H9 (cell line): ENCODE measurements around the gene IMPACT. TPM values are rescaled to one million over a fixed set of nuclear protein-coding genes. Genes with fewer than 3 reads are reported as not detected.

ENCODE experiments used
- DNase-seq: peaks from one replicate; pipeline ENCODE4 v3.0.0-alpha.2; 2017
- H2AFZ ChIP-seq: one replicate; pipeline ENCODE4 v1.6.1; 2013; ENCODE audit warnings: mild to moderate bottlenecking, low read length, control low read depth, moderate library complexity
- H2AK5ac ChIP-seq: 2 replicates; pipeline ENCODE4 v1.6.1; 2013; ENCODE audit warnings: low read length, control low read depth, mixed read lengths; ENCODE audit not compliant: insufficient read length
- H2BK120ac ChIP-seq: one replicate; pipeline ENCODE4 v1.6.1; 2013; ENCODE audit warnings: low read depth, mild to moderate bottlenecking, low read length, control low read depth, inconsistent platforms; ENCODE audit not compliant: poor library complexity, severe bottlenecking
- H2BK12ac ChIP-seq: 2 replicates; pipeline ENCODE4 v1.6.1; 2013; ENCODE audit warnings: low read length, control low read depth, mixed read lengths, low read depth; ENCODE audit not compliant: insufficient read length
- H2BK15ac ChIP-seq: 2 replicates; pipeline ENCODE4 v1.6.1; 2013; ENCODE audit warnings: low read depth, low read length, control low read depth
- H2BK20ac ChIP-seq: one replicate; pipeline ENCODE4 v1.6.1; 2013; ENCODE audit warnings: low read depth, mild to moderate bottlenecking, low read length, control low read depth, inconsistent platforms; ENCODE audit not compliant: poor library complexity, severe bottlenecking
- H2BK5ac ChIP-seq: 2 replicates; pipeline ENCODE4 v1.6.1; 2013; ENCODE audit warnings: low read length, control low read depth, mixed read lengths; ENCODE audit not compliant: insufficient read length
- H3K14ac ChIP-seq: 2 replicates; pipeline ENCODE4 v1.6.1; 2013; ENCODE audit warnings: low read length, control low read depth; ENCODE audit not compliant: insufficient read depth
- H3K18ac ChIP-seq: 2 replicates; pipeline ENCODE4 v1.6.1; 2013; ENCODE audit warnings: low read depth, mild to moderate bottlenecking, mixed read lengths, low read length, control low read depth; ENCODE audit not compliant: insufficient read length
- H3K23ac ChIP-seq: 2 replicates; pipeline ENCODE4 v1.6.1; 2013; ENCODE audit warnings: low read length, control low read depth, mixed read lengths, low read depth; ENCODE audit not compliant: insufficient read length
- H3K23me2 ChIP-seq: 2 replicates; pipeline ENCODE4 v1.6.1; 2013; ENCODE audit warnings: low read depth, mild to moderate bottlenecking, mixed read lengths, low read length, control low read depth; ENCODE audit not compliant: insufficient read length, poor library complexity, severe bottlenecking
- H3K27ac ChIP-seq: 2 replicates; pipeline ENCODE4 v1.5.1; 2013; ENCODE audit warnings: low read length, control low read depth, mixed read lengths, low read depth; ENCODE audit not compliant: insufficient read length
- H3K27me3 ChIP-seq: 2 replicates; pipeline ENCODE4 v1.6.1; 2013; ENCODE audit warnings: low read length, control low read depth, inconsistent platforms; ENCODE audit not compliant: insufficient read depth
- H3K4ac ChIP-seq: 2 replicates; pipeline ENCODE4 v1.6.1; 2013; ENCODE audit warnings: low read depth, mild to moderate bottlenecking, control low read depth, inconsistent platforms, low read length, moderate library complexity
- H3K4me1 ChIP-seq: 2 replicates; pipeline ENCODE4 v1.6.1; 2013; ENCODE audit warnings: low read length, control low read depth, inconsistent platforms; ENCODE audit not compliant: insufficient read depth
- H3K4me2 ChIP-seq: 2 replicates; pipeline ENCODE4 v1.6.1; 2013; ENCODE audit warnings: low read length, control low read depth, mixed read lengths; ENCODE audit not compliant: insufficient read length, insufficient read depth
- H3K56ac ChIP-seq: 2 replicates; pipeline ENCODE4 v1.6.1; 2013; ENCODE audit warnings: low read depth, mild to moderate bottlenecking, mixed read lengths, low read length, control low read depth; ENCODE audit not compliant: insufficient read length
- H3K79me1 ChIP-seq: 2 replicates; pipeline ENCODE4 v1.6.1; 2013; ENCODE audit warnings: low read depth, mild to moderate bottlenecking, moderate library complexity, low read length, control low read depth, inconsistent platforms; ENCODE audit not compliant: insufficient read depth, poor library complexity, severe bottlenecking
- H3K79me2 ChIP-seq: 2 replicates; pipeline ENCODE4 v1.6.1; 2013; ENCODE audit warnings: low read length, control low read depth, inconsistent platforms; ENCODE audit not compliant: insufficient read depth
- H3K9ac ChIP-seq: 2 replicates; pipeline ENCODE4 v1.6.1; 2013; ENCODE audit warnings: low read length, control low read depth, mixed read lengths; ENCODE audit not compliant: insufficient read length; ENCODE audit errors: extremely low read depth
- H3K9me3 ChIP-seq: one replicate; pipeline ENCODE4 v1.6.1; 2013; ENCODE audit warnings: low read depth, low read length, inconsistent platforms; ENCODE audit not compliant: control insufficient read depth
- H3T11ph ChIP-seq: one replicate; pipeline ENCODE4 v1.6.1; 2013; ENCODE audit warnings: mild to moderate bottlenecking, low read length, control low read depth, inconsistent platforms
- H4K20me1 ChIP-seq: one replicate; pipeline ENCODE4 v1.6.1; 2013; ENCODE audit not compliant: control insufficient read depth, insufficient read length, insufficient read depth
- H4K5ac ChIP-seq: 2 replicates; pipeline ENCODE4 v1.6.1; 2013; ENCODE audit warnings: low read depth, mild to moderate bottlenecking, mixed read lengths, low read length, control low read depth; ENCODE audit not compliant: insufficient read length
- H4K8ac ChIP-seq: replicated peaks from 2 replicates; pipeline ENCODE4 v1.6.1; 2013; ENCODE audit warnings: low read length, control low read depth, mixed read lengths, low read depth; ENCODE audit not compliant: insufficient read length
- H4K91ac ChIP-seq: 2 replicates; pipeline ENCODE4 v1.6.1; 2013; ENCODE audit warnings: low read depth, mild to moderate bottlenecking, moderate library complexity, mixed read lengths, low read length, control low read depth; ENCODE audit not compliant: insufficient read length
- H3K27ac Mint-ChIP-seq, 3 experiments: 2 replicates in 2 of 3; 3 replicates in 1 of 3; pipeline ENCODE4 v1.8.0; 2020 to 2021; ENCODE audit warnings: mixed read lengths in 3 of 3, mild to moderate bottlenecking in 1 of 3, moderate library complexity in 1 of 3
- H3K27me3 Mint-ChIP-seq: 2 replicates; pipeline ENCODE4 v1.8.0; 2021; ENCODE audit warnings: low read depth, mild to moderate bottlenecking, moderate library complexity, mixed read lengths
- H3K36me3 Mint-ChIP-seq, 3 experiments: 2 replicates in 2 of 3; 3 replicates in 1 of 3; pipeline ENCODE4 v1.8.0; 2020 to 2021; ENCODE audit warnings: low read depth in 3 of 3, mixed read lengths in 3 of 3; ENCODE audit not compliant: insufficient read depth in 1 of 3
- H3K4me1 Mint-ChIP-seq, 2 experiments: 2 replicates each; pipeline ENCODE4 v1.8.0; 2020; ENCODE audit warnings: mixed read lengths in 2 of 2
- H3K4me3 Mint-ChIP-seq, 2 experiments: 2 replicates in 1 of 2; 3 replicates in 1 of 2; pipeline ENCODE4 v1.8.0; 2020 to 2021; ENCODE audit warnings: mild to moderate bottlenecking in 2 of 2, mixed read lengths in 2 of 2, moderate library complexity in 1 of 2
- H3K9me3 Mint-ChIP-seq, 2 experiments: 2 replicates in 1 of 2; 3 replicates in 1 of 2; pipeline ENCODE4 v1.8.0; 2020; ENCODE audit warnings: mild to moderate bottlenecking in 2 of 2, mixed read lengths in 2 of 2, moderate library complexity in 1 of 2
- CTCF ChIP-seq: fragments of 200-600 bp; sonication (generic); conservative IDR thresholded peaks from 3 replicates; pipeline ENCODE4 v1.8.0; 2021; ENCODE audit warnings: antibody characterized with exemption, mild to moderate bottlenecking
- WGBS: extraction: QIAGEN DNeasy Blood & Tissue Kit; methylation state at CpG from one replicate; pipeline ENCODE4 v1.1.7; 2013; ENCODE audit warnings: missing lambda C conversion rate, low lambda C conversion rate, mixed read lengths; ENCODE audit not compliant: insufficient read length; ENCODE audit errors: extremely low coverage; 5-methylcytosine and 5-hydroxymethylcytosine counted together
- total RNA-seq: library from RNA; stranded (reverse); gene quantifications from 2 replicates; pipeline ENCODE4 v1.2.1, GENCODE V29; 2021

Gene IMPACT
- total RNA-seq, 1 experiment from 2014 or later, result 41.9 TPM

DNA sequence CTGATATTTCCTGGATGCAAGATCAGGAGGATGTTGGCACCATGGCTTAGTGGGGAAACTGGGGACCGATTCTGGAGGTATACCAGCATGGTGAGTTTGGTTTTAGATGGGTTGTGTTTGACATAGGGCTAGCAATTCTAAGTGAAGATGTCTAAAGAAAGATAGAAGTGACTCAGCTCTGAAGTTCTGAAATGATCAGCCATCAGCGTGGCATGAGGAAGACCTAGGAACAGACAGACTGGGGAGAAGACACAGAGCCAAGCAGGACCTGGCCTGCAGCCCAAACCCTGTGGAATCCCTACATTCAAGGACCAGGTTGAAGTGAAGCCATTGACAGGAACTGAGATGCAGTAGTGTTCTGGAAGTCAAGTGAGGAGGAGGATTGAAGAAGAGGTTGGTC is 73.7 kb downstream of the IMPACT start:
- H3K9me3 ChIP-seq, result no peaks in the 10 kb centered on the region
- no peak overlapping the region for H3K4ac ChIP-seq
- H3K4me1 ChIP-seq, result no peaks in the 10 kb centered on the region
- Mint-ChIP-seq H3K36me3 (no peaks in the 10 kb centered on the region), H3K27ac (no peak overlapping the region), H3K4me3 (no peak overlapping the region), H3K9me3 (no peaks in the 10 kb centered on the region; a peak in 1 of 5 replicates), H3K4me1 (no peaks in the 10 kb centered on the region), H3K27me3 (peaks cover 3% of the 10 kb centered on the region; the same call in 1 of the 2 replicates)
- no peak for TF ChIP-seq CTCF
- no peaks in the 10 kb centered on the region for H3K23me2 ChIP-seq
- no peak overlapping the region for H4K8ac ChIP-seq
- H2AFZ ChIP-seq, result no peak overlapping the region
- H3K79me2 ChIP-seq, result no peaks in the 10 kb centered on the region
- H4K91ac ChIP-seq, result no peak overlapping the region
- H3K79me1 ChIP-seq, result no peaks in the 10 kb centered on the region
- H3K4me2 ChIP-seq, result no peak overlapping the region
- no peak overlapping the region for H3K23ac ChIP-seq
- no peak overlapping the region for H3K18ac ChIP-seq
- H2AK5ac ChIP-seq, result no peak overlapping the region
- H3K27ac ChIP-seq, result no peak overlapping the region
- WGBS, result no CpG with 5 or more reads among the region's 2 CpGs
- no peak overlapping the region for H3K14ac ChIP-seq
- no peak overlapping the region for H2BK15ac ChIP-seq
- no peaks in the 10 kb centered on the region for H3K27me3 ChIP-seq
- H2BK5ac ChIP-seq, result no peak overlapping the region
- no peak overlapping the region for H2BK120ac ChIP-seq
- no peak overlapping the region for H3K9ac ChIP-seq
- H4K20me1 ChIP-seq, result no peaks in the 10 kb centered on the region
- DNase-seq, result no peak
- no peak overlapping the region for H3K56ac ChIP-seq
- H3T11ph ChIP-seq, result no peak overlapping the region
- no peak overlapping the region for H2BK12ac ChIP-seq
- H2BK20ac ChIP-seq, result no peak overlapping the region
- no peak overlapping the region for H4K5ac ChIP-seq
